ENCODE results near the gene RPS29.

The RPS29 gene

DNA sequence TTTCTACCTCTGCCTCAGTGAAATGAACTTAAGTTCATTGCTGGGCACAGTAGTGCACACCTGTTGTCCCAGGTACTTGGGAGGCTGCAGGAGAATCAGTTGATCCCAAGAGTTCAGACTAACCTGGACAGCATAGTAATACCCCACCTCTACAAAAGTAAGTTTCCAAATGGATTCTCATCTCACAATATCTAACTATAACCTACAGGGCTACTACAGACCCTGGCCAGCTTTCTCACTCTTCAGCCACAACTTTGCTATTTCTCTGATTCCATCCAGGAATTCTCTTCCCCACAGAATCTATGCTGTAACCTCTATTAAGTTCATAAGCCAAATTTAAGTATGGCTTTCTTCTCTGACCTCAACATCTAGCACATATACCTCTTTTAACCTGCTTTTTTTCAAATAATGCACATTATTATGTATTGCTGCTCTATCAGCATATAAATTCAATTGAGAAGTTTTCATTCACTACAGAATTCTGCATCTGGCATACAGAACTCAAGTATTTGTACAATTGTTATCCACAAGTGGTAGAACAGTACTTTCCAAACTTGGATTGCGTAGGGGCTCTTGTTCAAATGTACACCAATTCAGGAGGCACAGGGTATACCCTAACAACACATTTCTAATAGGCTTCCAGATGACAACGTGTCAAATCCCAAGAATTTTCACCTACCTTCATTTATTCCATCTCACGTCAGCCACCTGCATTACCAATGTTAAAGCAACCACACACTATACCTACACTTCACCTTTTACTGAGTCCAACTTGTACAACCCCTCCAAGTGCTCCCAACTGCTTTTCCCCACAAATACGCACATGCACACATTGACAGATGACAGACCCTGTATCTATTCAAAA, 3.8 kb downstream of the RPS29 start:
- no peak overlapping the region for H4K91ac ChIP-seq (ENCODE audit: low read depth, low read length, poor library complexity)
- no peak overlapping the region for H3K4me2 ChIP-seq (ENCODE audit: insufficient read depth, low read length, poor library complexity, severe bottlenecking)
- H3K79me1 ChIP-seq (ENCODE audit: low read depth, low read length), result no peaks in the 10 kb centered on the region
- no peak for DNase-seq (ENCODE audit: low spot score)
- no peak overlapping the region for H3K27ac ChIP-seq (replicated peaks; ENCODE audit: low read length)
- H2BK15ac ChIP-seq (ENCODE audit: low read length), result no peak overlapping the region
- no peak overlapping the region for H3K23ac ChIP-seq (ENCODE audit: low read depth, low read length, poor library complexity)
- no peak overlapping the region for H3K9ac ChIP-seq (ENCODE audit: low read depth, low read length, poor library complexity)
- no peak overlapping the region for H3K18ac ChIP-seq (ENCODE audit: low read length)
- no peak overlapping the region for H3K14ac ChIP-seq (ENCODE audit: low read length)
- no CpG with 5 or more reads among the region's 4 CpGs for WGBS, 2 donors (ENCODE audit: extremely low coverage in 2 of 2, insufficient read length in 2 of 2, insufficient replicate concordance in 1 of 2)
- H2AFZ ChIP-seq (ENCODE audit: low read length), result no peak overlapping the region
- H3K4me1 ChIP-seq (ENCODE audit: control insufficient read depth in 2 of 2, insufficient read depth in 1 of 2, low read depth in 1 of 2, low read length in 2 of 2), result peaks cover 7 to 11% of the 10 kb centered on the region in 2 donors
- H2AK5ac ChIP-seq (ENCODE audit: low read depth, low read length), result no peak overlapping the region
- H2BK12ac ChIP-seq (ENCODE audit: low read length), result no peak overlapping the region
- peaks cover 18 to 62% of the 10 kb centered on the region in 2 donors for H3K36me3 ChIP-seq (replicated peaks in 1 of 2; ENCODE audit: control insufficient read depth in 2 of 2, insufficient read depth in 2 of 2, low read length in 2 of 2)
- H3K27me3 ChIP-seq (ENCODE audit: control insufficient read depth in 3 of 3, insufficient read depth in 3 of 3, low read depth in 1 of 3, low read length in 3 of 3), result no peaks in the 10 kb centered on the region
- H2BK120ac ChIP-seq (ENCODE audit: low read depth, low read length), result no peak overlapping the region
- H4K8ac ChIP-seq (ENCODE audit: low read depth, low read length), result no peak overlapping the region
- no peak overlapping the region for H2BK5ac ChIP-seq (ENCODE audit: low read length)
- no peak overlapping the region for H3K4me3 ChIP-seq (ENCODE audit: low read length in 2 of 2)
- H3K9me3 ChIP-seq (replicated peaks in 1 of 2; ENCODE audit: control insufficient read depth in 2 of 2, insufficient read depth in 1 of 2, low read depth in 1 of 2, low read length in 2 of 2), result no peaks in the 10 kb centered on the region
- H3K4ac ChIP-seq (ENCODE audit: low read length), result no peak overlapping the region

DNA sequence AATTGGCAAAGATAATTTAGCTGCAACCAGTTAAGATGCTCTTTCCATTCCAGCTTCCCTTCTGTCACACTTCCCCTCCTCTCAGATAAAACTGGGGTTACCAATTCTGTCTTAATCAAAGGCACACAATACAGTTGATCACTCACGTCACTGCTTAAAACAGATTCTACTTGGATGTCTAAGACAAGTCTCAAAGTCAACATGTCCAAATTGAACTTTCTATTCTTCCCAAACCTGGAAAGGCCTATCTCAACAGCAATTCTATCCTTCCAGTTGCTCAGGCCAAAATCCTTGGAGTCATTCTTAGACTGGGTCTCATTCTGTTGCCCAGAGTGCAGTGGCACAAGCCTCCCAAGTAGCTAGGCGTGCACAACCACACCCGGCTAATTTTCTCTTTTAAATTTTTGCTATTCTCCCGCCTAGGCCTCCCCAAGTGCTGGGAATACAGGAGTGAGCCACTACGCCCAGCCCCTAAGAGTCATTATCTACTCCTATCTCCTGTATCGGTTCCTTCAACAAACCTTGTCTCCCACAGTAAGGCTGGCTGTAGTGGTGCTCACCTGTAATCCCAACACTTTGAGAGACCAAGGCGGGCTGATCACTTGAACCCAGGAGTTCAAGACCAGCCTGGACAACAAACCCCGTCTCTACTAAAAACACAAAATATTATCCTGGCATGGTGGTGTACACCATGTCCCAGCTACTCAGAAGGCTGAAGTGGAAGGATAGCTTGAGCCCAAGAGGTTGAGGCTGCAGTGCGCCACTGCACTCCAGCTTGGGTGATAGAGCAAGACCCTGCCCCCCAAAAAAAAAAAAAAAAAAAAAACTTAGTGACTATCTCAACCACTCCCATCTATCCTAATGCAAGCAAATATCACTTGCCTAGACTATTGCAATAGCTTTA, 4.7 kb downstream of the RPS29 start:
- Histone ChIP-seq H3K4ac (ENCODE audit: low read length) (no peak overlapping the region), H3K4me2 (ENCODE audit: insufficient read depth, low read length, poor library complexity, severe bottlenecking) (no peak overlapping the region), H3K9ac (ENCODE audit: low read depth, low read length, poor library complexity) (no peak overlapping the region), H2AK5ac (ENCODE audit: low read depth, low read length) (no peak overlapping the region), H3K27me3 (ENCODE audit: control insufficient read depth in 3 of 3, insufficient read depth in 3 of 3, low read depth in 1 of 3, low read length in 3 of 3) (no peaks in the 10 kb centered on the region), H3K14ac (ENCODE audit: low read length) (no peak overlapping the region), H3K27ac (replicated peaks; ENCODE audit: low read length) (no peak overlapping the region), H2BK5ac (ENCODE audit: low read length) (no peak overlapping the region), H3K4me3 (ENCODE audit: low read length in 2 of 2) (no peak overlapping the region), H4K8ac (ENCODE audit: low read depth, low read length) (no peak overlapping the region), H3K79me1 (ENCODE audit: low read depth, low read length) (no peaks in the 10 kb centered on the region), H3K9me3 (replicated peaks in 1 of 2; ENCODE audit: control insufficient read depth in 2 of 2, insufficient read depth in 1 of 2, low read depth in 1 of 2, low read length in 2 of 2) (no peaks in the 10 kb centered on the region), H3K18ac (ENCODE audit: low read length) (no peak overlapping the region), H2AFZ (ENCODE audit: low read length) (no peak overlapping the region), H2BK12ac (ENCODE audit: low read length) (no peak overlapping the region), H2BK120ac (ENCODE audit: low read depth, low read length) (no peak overlapping the region), H4K91ac (ENCODE audit: low read depth, low read length, poor library complexity) (no peak overlapping the region), H3K4me1 (ENCODE audit: control insufficient read depth in 2 of 2, insufficient read depth in 1 of 2, low read depth in 1 of 2, low read length in 2 of 2) (peaks cover 7 to 11% of the 10 kb centered on the region in 2 donors), H3K36me3 (replicated peaks in 1 of 2; ENCODE audit: control insufficient read depth in 2 of 2, insufficient read depth in 2 of 2, low read length in 2 of 2) (peaks cover 23 to 71% of the 10 kb centered on the region in 2 donors), H3K23ac (ENCODE audit: low read depth, low read length, poor library complexity) (no peak overlapping the region), H2BK15ac (ENCODE audit: low read length) (no peak overlapping the region)
- WGBS, 2 donors (ENCODE audit: extremely low coverage in 2 of 2, insufficient read length in 2 of 2, insufficient replicate concordance in 1 of 2), result no CpG with 5 or more reads among the region's 9 CpGs
- DNase-seq (ENCODE audit: low spot score), result no peak

DNA sequence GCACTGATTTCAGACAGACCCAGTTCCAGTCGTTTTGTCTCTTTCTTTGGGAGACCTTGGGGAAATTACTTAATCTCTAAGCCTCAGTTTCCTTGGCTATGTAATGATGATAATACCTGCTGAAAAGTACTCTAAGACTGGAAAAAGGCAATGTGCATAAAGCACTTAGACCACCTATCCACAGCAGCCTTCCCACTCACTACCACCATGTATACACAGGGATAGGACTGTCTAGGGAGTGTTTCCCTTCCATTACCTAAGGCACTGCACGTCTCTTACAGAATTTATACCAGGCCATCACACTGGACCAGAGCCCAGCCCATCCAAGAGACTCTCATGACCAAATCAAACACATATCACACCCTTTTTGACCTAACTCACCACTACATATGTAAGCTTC, 6.3 kb downstream of the RPS29 start:
- no peak overlapping the region for H2BK15ac ChIP-seq (ENCODE audit: low read length)
- no peak overlapping the region for H3K27ac ChIP-seq (replicated peaks; ENCODE audit: low read length)
- no peak overlapping the region for H3K4me3 ChIP-seq (ENCODE audit: low read length in 2 of 2)
- no peak overlapping the region for H3K18ac ChIP-seq (ENCODE audit: low read length)
- no peak overlapping the region for H2BK120ac ChIP-seq (ENCODE audit: low read depth, low read length)
- no peak overlapping the region for H3K23ac ChIP-seq (ENCODE audit: low read depth, low read length, poor library complexity)
- H3K14ac ChIP-seq (ENCODE audit: low read length), result no peak overlapping the region
- no peak overlapping the region for H2AFZ ChIP-seq (ENCODE audit: low read length)
- H3K4ac ChIP-seq (ENCODE audit: low read length), result no peak overlapping the region
- no peak overlapping the region for H4K91ac ChIP-seq (ENCODE audit: low read depth, low read length, poor library complexity)
- H3K4me1 ChIP-seq (ENCODE audit: control insufficient read depth in 2 of 2, insufficient read depth in 1 of 2, low read depth in 1 of 2, low read length in 2 of 2), result peaks cover 7% of the 10 kb centered on the region in 2 donors
- no peak overlapping the region for H3K9ac ChIP-seq (ENCODE audit: low read depth, low read length, poor library complexity)
- no peak for DNase-seq (ENCODE audit: low spot score)
- no peaks in the 10 kb centered on the region for H3K9me3 ChIP-seq (replicated peaks in 1 of 2; ENCODE audit: control insufficient read depth in 2 of 2, insufficient read depth in 1 of 2, low read depth in 1 of 2, low read length in 2 of 2)
- H2BK5ac ChIP-seq (ENCODE audit: low read length), result no peak overlapping the region
- no peak overlapping the region for H2BK12ac ChIP-seq (ENCODE audit: low read length)
- no CpG with 5 or more reads among the region's 2 CpGs for WGBS, 2 donors (ENCODE audit: extremely low coverage in 2 of 2, insufficient read length in 2 of 2, insufficient replicate concordance in 1 of 2)
- no peaks in the 10 kb centered on the region for H3K27me3 ChIP-seq (ENCODE audit: control insufficient read depth in 3 of 3, insufficient read depth in 3 of 3, low read depth in 1 of 3, low read length in 3 of 3)
- H3K36me3 ChIP-seq (replicated peaks in 1 of 2; ENCODE audit: control insufficient read depth in 2 of 2, insufficient read depth in 2 of 2, low read length in 2 of 2), result peaks cover 23 to 81% of the 10 kb centered on the region in 2 donors
- H4K8ac ChIP-seq (ENCODE audit: low read depth, low read length), result no peak overlapping the region
- H3K4me2 ChIP-seq (ENCODE audit: insufficient read depth, low read length, poor library complexity, severe bottlenecking), result no peak overlapping the region
- H3K79me1 ChIP-seq (ENCODE audit: low read depth, low read length), result no peaks in the 10 kb centered on the region
- H2AK5ac ChIP-seq (ENCODE audit: low read depth, low read length), result no peak overlapping the region

DNA sequence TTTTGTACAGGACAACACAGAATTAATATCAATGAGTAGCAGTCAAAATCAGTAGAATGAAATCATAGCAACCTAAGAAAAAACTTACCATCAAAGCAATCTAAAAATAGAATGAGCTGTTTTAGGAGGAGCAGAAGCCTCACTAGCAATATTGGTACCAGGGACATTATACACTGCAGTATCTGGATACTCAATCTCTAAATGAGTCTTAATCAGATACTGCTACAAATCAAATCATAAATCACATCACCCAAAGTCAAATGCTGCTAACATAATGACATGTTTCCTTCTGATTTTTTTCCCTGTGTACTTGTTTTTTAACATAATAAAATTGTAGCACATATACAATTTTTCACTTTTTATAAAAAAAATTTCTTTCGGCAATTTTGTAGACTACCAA, 8.0 kb downstream of the RPS29 start:
- no peak overlapping the region for H4K8ac ChIP-seq (ENCODE audit: low read depth, low read length)
- H3K4me3 ChIP-seq (ENCODE audit: low read length in 2 of 2), result no peak overlapping the region
- H3K18ac ChIP-seq (ENCODE audit: low read length), result no peak overlapping the region
- no peak overlapping the region for H2BK120ac ChIP-seq (ENCODE audit: low read depth, low read length)
- no peak overlapping the region for H4K91ac ChIP-seq (ENCODE audit: low read depth, low read length, poor library complexity)
- H3K9ac ChIP-seq (ENCODE audit: low read depth, low read length, poor library complexity), result no peak overlapping the region
- H3K4ac ChIP-seq (ENCODE audit: low read length), result no peak overlapping the region
- 100% methylated on average over 1 of the region's 1 CpG; no CpG with 5 or more reads in 1 of the 2 donors for WGBS, 2 donors (ENCODE audit: extremely low coverage in 2 of 2, insufficient read length in 2 of 2, insufficient replicate concordance in 1 of 2)
- no peak for DNase-seq (ENCODE audit: low spot score)
- H3K9me3 ChIP-seq (replicated peaks in 1 of 2; ENCODE audit: control insufficient read depth in 2 of 2, insufficient read depth in 1 of 2, low read depth in 1 of 2, low read length in 2 of 2), result peaks cover 0 to 2% of the 10 kb centered on the region in 2 donors
- H2BK5ac ChIP-seq (ENCODE audit: low read length), result no peak overlapping the region
- no peak overlapping the region for H3K23ac ChIP-seq (ENCODE audit: low read depth, low read length, poor library complexity)
- no peak overlapping the region for H2BK12ac ChIP-seq (ENCODE audit: low read length)
- no peak overlapping the region for H2AFZ ChIP-seq (ENCODE audit: low read length)
- no peaks in the 10 kb centered on the region for H3K79me1 ChIP-seq (ENCODE audit: low read depth, low read length)
- H3K4me1 ChIP-seq (ENCODE audit: control insufficient read depth in 2 of 2, insufficient read depth in 1 of 2, low read depth in 1 of 2, low read length in 2 of 2), result peaks cover 0 to 1% of the 10 kb centered on the region in 2 donors
- no peak overlapping the region for H2BK15ac ChIP-seq (ENCODE audit: low read length)
- H2AK5ac ChIP-seq (ENCODE audit: low read depth, low read length), result no peak overlapping the region
- H3K36me3 ChIP-seq (replicated peaks in 1 of 2; ENCODE audit: control insufficient read depth in 2 of 2, insufficient read depth in 2 of 2, low read length in 2 of 2), result peaks cover 19 to 76% of the 10 kb centered on the region in 2 donors
- no peak overlapping the region for H3K14ac ChIP-seq (ENCODE audit: low read length)
- no peak overlapping the region for H3K4me2 ChIP-seq (ENCODE audit: insufficient read depth, low read length, poor library complexity, severe bottlenecking)
- no peak overlapping the region for H3K27ac ChIP-seq (replicated peaks; ENCODE audit: low read length)
- H3K27me3 ChIP-seq (ENCODE audit: control insufficient read depth in 3 of 3, insufficient read depth in 3 of 3, low read depth in 1 of 3, low read length in 3 of 3), result no peaks in the 10 kb centered on the region
